Measurements from ENCODE around the gene JPH3. TPM values are rescaled to one million over a fixed set of nuclear protein-coding genes. Genes with fewer than 3 reads are reported as not detected.

Gene JPH3
- total RNA-seq, 1 donor from 2014 or later = 0.29 TPM

DNA sequence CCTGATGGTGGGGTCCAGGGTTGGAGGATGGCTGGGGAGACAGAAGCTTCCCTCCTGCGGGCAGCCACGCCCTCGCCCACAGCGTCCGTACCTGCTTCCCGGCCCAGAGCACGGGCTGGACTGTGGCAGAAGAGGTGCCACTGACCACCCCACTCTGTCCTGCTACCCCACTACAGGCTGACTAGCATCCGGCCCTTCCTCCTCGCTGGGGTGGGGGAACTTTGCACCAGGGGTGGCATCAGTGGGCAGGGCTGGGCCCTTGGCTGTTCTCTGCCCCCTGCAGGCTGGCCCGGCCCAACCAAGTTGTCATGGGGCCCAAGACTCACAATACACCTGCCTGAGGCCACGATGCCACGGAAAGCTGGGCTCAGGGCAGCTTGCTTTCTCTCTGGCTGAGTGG lies 90.4 kb downstream of the JPH3 start:
- Histone ChIP-seq H3K9me3 (no peaks in the 10 kb centered on the region), H3K27ac (no peak overlapping the region), H3K36me3 (no peaks in the 10 kb centered on the region), H3K4me3 (no peak overlapping the region), H3K27me3 (peaks cover 2% of the 10 kb centered on the region), H3K4me1 (no peaks in the 10 kb centered on the region)
- ATAC-seq (no peak), DNase-seq (no peak)
- TF ChIP-seq, protein P1, sequence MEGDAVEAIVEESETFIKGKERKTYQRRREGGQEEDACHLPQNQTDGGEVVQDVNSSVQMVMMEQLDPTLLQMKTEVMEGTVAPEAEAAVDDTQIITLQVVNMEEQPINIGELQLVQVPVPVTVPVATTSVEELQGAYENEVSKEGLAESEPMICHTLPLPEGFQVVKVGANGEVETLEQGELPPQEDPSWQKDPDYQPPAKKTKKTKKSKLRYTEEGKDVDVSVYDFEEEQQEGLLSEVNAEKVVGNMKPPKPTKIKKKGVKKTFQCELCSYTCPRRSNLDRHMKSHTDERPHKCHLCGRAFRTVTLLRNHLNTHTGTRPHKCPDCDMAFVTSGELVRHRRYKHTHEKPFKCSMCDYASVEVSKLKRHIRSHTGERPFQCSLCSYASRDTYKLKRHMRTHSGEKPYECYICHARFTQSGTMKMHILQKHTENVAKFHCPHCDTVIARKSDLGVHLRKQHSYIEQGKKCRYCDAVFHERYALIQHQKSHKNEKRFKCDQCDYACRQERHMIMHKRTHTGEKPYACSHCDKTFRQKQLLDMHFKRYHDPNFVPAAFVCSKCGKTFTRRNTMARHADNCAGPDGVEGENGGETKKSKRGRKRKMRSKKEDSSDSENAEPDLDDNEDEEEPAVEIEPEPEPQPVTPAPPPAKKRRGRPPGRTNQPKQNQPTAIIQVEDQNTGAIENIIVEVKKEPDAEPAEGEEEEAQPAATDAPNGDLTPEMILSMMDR (IDR thresholded peaks at IDR 0.05) = no peak
- intact Hi-C loops (cut with DNase I) = no loop called here

DNA sequence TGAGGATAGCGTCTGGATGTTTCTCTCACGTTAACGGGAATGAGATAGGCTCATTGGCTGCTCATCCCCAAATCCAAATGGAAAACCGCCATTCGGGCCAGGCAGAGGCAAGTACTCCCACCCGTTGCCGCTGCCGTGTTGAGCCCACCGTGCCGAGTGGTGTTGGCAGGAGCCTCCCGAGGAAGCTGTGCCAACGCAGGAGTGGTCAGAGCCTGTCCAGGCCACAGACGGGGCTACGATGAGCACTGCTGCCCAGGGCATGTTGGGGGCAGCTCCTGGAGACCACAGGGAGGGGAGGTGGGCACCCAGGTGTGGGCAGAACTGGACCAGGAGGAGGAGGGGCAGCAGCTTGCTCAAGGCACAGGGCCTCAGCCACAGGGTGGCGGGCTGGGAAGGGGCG lies 91.5 kb downstream of the JPH3 start:
- ATAC-seq = no peak
- Histone ChIP-seq H3K4me3 (no peak overlapping the region), H3K4me1 (no peaks in the 10 kb centered on the region), H3K27me3 (no peaks in the 10 kb centered on the region), H3K36me3 (no peaks in the 10 kb centered on the region), H3K27ac (no peak overlapping the region), H3K9me3 (no peaks in the 10 kb centered on the region)
- intact Hi-C loops (cut with DNase I) = no loop called here
- DNase-seq = no peak
- TF ChIP-seq, protein P1 (IDR thresholded peaks at IDR 0.05) = no peak

DNA sequence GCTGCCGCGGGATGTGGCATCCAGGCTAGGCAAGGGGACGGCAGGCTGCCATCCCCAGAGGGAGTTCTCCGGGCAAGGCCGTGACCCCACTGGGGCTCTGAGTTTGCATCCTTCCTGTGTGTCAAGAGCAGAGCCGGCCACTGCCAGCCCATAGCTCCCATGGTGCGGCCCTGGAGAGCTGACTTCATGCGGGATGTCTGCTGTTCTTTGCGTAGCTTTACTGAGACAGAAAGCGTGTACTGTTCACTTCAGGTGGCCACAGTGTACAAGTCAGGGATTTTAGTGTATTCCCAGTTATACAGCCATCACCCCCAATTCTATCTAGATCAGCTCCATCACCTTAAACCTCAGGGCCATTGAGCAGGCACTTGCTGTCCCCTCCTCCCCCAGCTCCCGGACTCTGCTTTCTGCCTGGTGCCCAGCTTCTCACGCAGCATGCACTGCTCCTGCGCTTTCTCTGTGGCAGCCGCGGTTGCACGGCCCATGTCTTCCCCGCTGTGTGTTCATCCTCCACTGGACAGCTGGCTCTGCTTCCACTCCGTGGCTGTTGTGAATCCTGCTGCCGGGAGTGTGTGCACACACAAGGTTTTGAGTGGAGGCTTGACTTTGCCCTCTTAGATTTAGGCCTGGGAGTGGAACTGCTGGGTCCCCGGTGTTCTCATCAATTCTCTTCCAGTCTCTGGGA lies 92.3 kb downstream of the JPH3 start:
- H3K36me3 ChIP-seq = no peaks in the 10 kb centered on the region
- H3K4me3 ChIP-seq = no peak overlapping the region
- no peaks in the 10 kb centered on the region for H3K4me1 ChIP-seq
- TF ChIP-seq, protein P1 (IDR thresholded peaks at IDR 0.05) = no peak
- no peak for DNase-seq
- intact Hi-C loops (cut with DNase I) = no loop called here
- H3K27me3 ChIP-seq = no peaks in the 10 kb centered on the region
- no peak for ATAC-seq
- H3K9me3 ChIP-seq = no peaks in the 10 kb centered on the region
- no peak overlapping the region for H3K27ac ChIP-seq

- TF ChIP-seq, protein P1 (IDR thresholded peaks at IDR 0.05) = no peak
- Histone ChIP-seq H3K9me3 (no peaks in the 10 kb centered on the region), H3K4me3 (no peak overlapping the region), H3K36me3 (no peaks in the 10 kb centered on the region), H3K27me3 (no peaks in the 10 kb centered on the region), H3K4me1 (no peaks in the 10 kb centered on the region), H3K27ac (no peak overlapping the region)
- ATAC-seq (no peak), DNase-seq (no peak)
- intact Hi-C loops (cut with DNase I) = no loop called here
Observed at GRCh38 chr16:87695534-87695933, 93.2 kb downstream of the JPH3 start.

- ATAC-seq (no peak), DNase-seq (no peak)
- Histone ChIP-seq H3K4me1 (no peaks in the 10 kb centered on the region), H3K27me3 (no peaks in the 10 kb centered on the region), H3K36me3 (no peaks in the 10 kb centered on the region), H3K27ac (no peak overlapping the region), H3K4me3 (no peak overlapping the region), H3K9me3 (no peaks in the 10 kb centered on the region)
- TF ChIP-seq, protein P1 (IDR thresholded peaks at IDR 0.05) = no peak
- intact Hi-C loops (cut with DNase I) = no loop called here
Observed at GRCh38 chr16:87696726-87697125, 94.4 kb downstream of the JPH3 start.

DNA sequence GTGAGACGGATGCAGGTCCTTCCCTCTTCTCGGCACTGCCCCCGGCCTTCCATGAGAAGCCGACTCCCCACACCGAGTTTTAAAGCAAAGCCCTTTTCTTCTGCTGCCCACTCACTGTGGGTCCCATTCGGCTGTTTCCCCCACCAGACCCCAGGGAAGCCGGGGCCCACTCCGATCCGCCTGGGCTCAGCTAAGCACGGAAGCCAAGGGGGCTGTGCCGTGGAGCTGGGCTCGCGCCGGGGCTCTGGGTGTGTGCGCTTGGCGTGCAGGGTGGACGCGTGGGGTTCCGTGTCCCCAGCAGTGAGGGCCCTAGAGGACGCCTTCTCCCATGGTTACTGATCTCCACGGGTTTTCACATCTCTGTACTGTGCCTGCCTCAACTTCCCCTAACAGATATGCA lies 94.9 kb downstream of the JPH3 start:
- Histone ChIP-seq H3K27me3 (no peaks in the 10 kb centered on the region), H3K4me3 (no peak overlapping the region), H3K36me3 (peaks cover under 1% of the 10 kb centered on the region), H3K4me1 (no peaks in the 10 kb centered on the region), H3K9me3 (no peaks in the 10 kb centered on the region), H3K27ac (no peak overlapping the region)
- ATAC-seq (no peak), DNase-seq (no peak)
- TF ChIP-seq, protein P1 (IDR thresholded peaks at IDR 0.05) = no peak
- intact Hi-C loops (cut with DNase I) = no loop called here
